HG02623 (cell line): Measurements from ENCODE around the gene EID1.
"Not testable (repeated sequence)": the region's sequence is repeated elsewhere in the genome, so short reads cannot be mapped to it uniquely, and the experiment has no call there.

Experiments used
- ATAC-seq: cut with Tn5 transposase; IDR thresholded peaks from one replicate; pipeline ENCODE4 v1.9.1; 2021; ENCODE audit warnings: moderate library complexity; ENCODE audit not compliant: unreplicated experiment

EID1 gene

GRCh38 chr15:48905216-48905615 lies 27.3 kb downstream of the EID1 start:
- ATAC-seq: no peak

DNA sequence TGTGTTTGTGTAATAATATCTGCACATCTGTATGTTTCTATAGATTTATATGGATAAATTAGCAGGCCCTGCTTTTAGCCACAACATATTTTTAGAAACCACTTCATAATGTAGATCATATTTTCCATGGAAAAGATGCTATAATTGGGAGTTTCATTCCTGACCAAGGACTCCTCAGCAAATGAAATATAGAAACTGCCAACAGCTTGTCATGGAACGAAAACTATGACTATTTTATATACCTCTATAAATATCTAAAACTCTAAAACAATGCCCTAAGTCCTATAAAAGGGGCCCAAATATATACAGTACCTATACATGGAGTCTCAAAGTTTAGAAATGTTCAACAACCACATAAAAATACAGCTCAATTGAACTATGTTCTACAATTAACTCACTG lies 27.9 kb downstream of the EID1 start:
- ATAC-seq: no peak

DNA sequence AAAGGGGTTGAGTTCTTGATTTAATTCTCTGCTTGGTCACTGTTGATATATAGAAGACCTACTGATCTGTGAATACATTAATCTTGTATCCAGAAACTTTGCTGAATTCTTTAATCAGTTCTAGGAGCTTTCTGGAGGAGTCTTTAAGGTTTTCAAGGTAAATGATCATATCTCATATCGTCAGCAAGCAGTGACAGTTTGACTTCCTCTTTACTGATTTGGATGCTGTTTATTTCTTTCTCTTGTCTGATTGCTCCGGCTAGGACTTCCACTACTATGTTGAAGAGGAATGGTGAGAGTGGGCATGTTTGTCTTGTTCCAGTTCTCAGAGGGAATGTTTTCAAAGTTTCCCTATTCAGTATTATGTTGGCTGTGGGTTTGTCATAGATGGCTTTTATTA lies 31.4 kb downstream of the EID1 start:
- ATAC-seq: not testable (repeated sequence)

DNA sequence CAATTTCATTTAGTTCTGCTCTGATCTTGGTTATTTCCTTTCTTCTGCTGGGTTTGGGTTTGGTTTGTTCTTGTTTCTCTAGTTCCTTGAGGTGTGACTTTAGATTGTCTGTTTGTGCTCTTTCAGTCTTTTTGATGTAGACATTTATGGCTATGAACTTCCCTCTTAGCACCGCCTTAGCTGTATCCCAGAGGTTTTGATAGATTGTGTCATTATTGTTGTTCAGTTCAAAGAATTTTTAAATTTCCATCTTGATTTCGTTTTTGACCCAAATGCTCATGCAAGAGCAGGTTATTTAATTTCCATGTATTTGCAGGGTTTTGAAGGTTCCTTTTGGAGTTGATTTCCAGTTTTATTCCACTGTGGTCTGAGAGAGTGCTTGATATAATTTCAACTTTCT lies 32.6 kb downstream of the EID1 start:
- ATAC-seq: not testable (repeated sequence)

DNA sequence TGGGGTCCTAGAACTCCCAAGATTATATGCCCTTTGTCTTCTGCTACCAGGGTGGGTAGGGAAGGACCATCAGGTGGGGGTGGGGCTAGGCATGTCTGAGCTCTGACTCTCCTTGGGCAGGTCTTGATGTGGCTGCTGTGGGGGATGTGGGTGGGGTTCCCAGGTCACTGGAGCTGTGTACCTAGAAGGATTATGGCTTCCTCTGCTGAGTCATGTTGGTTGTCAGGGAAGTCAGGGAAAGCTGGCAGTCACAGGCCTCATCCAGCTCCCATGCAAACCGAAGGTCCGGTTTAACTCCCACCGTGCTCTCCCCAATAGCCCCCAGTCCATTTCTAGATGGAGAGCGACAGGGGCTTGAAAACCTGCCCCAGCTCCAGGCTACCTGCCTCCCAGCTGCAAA lies 35.2 kb downstream of the EID1 start:
- ATAC-seq: no peak

- no peak for ATAC-seq
Observed at GRCh38 chr15:48914717-48915116, 36.8 kb downstream of the EID1 start.

GRCh38 chr15:48915861-48916260 lies 37.9 kb downstream of the EID1 start:
- ATAC-seq: no peak

GRCh38 chr15:48916721-48917120 lies 38.8 kb downstream of the EID1 start:
- ATAC-seq: no peak

DNA sequence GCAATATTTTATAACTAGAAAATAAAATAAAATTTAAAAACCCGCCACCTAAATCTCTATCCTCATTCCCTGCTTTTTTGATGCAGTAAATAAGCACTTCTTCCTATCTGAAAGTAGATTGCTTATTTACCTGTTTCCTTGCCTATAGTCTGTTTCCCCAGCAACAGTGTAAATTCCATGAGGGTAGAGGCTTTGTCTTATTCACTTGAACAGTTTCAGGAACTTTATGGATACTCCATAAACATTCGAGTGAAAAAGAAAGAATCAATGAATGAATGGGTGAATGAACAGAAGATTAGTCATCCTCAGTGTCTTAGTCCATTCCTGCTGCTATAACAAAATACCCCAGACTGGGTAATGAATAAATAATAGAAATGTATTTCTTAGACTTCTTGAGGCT lies 44.1 kb downstream of the EID1 start:
- no peak for ATAC-seq

DNA sequence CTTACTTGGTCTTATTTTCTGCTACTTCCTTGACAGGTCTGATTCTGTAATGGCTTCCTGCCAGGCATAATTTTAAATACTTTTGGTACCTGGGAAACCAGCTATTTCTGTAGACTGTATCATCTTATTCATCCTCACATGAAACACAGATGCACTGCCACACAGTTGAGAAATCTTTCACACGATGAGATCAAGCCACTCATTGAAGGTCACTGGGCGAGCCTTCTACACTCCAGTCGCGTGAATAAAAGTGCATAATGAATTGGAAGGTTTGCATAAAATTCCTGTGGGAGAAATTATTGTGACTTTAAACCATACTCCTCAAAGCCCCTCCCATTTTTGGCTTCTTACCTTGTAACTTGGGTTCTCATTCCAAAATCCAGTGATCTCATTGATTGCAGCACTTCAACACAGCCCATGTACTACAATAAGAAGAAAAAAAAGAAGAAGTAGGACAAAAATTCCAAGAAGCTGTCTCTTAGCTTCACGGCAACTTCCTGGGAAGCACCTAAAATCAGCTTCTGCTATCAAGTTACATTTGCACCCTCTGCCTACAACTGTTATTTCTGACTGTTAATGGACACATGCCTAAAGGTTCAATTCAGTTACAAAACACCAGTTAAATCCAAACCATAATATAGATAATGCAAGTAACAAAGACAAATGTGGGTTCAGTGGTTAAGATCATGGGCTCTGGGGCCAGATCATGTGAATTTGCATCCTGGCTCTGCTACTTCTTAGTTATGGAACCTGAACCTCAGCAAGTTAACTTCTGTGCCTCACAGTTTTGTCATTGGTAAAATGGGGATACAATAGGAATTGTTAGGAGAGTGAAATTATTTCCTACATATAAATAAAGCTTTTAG lies 46.8 kb downstream of the EID1 start:
- no peak for ATAC-seq

- ATAC-seq: no peak
Observed at GRCh38 chr15:48925714-48926223, 47.8 kb downstream of the EID1 start.

- ATAC-seq: no peak
Observed at GRCh38 chr15:48928877-48929538, 51.1 kb downstream of the EID1 start.

GRCh38 chr15:48929661-48930060 lies 51.7 kb downstream of the EID1 start:
- ATAC-seq: no peak
